Epithelial cell of proximal tubule (primary cell): ENCODE data around the gene GJA5. TPM values are rescaled to one million over a fixed set of nuclear protein-coding genes. Genes with fewer than 3 reads are reported as not detected.

Experiments used
- DNase-seq: peaks from one replicate; pipeline ENCODE4 v3.0.0-alpha.2; 2011; ENCODE audit warnings: low read depth
- H3K4me3 ChIP-seq: 2 replicates; pipeline ENCODE4 v1.5.1; 2011; ENCODE audit warnings: low read depth, mild to moderate bottlenecking, low read length
- total RNA-seq: library from RNA; depleted of rRNA; stranded (reverse); fragments of >200 nt; gene quantifications from 2 replicates; pipeline ENCODE4 v1.2.3, GENCODE V29; 2015
- TF ChIP-seq, protein P1 (sequence below): conservative IDR thresholded peaks from 2 replicates; pipeline ENCODE4 v1.5.1; 2012; ENCODE audit warnings: low read depth, mild to moderate bottlenecking, low read length

The GJA5 gene
- total RNA-seq, 1 donor from 2014 or later = 1.2 TPM

DNA sequence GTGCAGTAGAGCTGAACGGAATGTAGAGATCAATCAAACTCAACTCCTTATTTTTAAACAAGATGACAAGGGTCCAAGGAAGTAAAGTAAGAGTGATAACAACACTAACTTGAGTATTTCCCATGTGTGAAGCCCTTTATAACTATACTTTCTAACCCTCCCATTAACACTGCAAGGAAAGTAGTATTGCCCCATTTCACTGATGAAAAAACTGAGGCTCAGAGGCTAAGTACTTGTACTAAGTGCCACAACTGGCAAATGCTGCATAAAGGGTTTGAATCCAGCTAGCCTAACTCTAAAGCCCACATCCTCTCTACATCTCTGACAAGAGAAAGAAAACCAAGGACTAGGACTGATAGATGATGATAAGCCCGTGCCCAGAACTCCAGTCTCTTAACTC, 8.2 kb upstream of the GJA5 start:
- no peak overlapping the region for H3K4me3 ChIP-seq
- DNase-seq = no peak
- TF ChIP-seq, protein P1, sequence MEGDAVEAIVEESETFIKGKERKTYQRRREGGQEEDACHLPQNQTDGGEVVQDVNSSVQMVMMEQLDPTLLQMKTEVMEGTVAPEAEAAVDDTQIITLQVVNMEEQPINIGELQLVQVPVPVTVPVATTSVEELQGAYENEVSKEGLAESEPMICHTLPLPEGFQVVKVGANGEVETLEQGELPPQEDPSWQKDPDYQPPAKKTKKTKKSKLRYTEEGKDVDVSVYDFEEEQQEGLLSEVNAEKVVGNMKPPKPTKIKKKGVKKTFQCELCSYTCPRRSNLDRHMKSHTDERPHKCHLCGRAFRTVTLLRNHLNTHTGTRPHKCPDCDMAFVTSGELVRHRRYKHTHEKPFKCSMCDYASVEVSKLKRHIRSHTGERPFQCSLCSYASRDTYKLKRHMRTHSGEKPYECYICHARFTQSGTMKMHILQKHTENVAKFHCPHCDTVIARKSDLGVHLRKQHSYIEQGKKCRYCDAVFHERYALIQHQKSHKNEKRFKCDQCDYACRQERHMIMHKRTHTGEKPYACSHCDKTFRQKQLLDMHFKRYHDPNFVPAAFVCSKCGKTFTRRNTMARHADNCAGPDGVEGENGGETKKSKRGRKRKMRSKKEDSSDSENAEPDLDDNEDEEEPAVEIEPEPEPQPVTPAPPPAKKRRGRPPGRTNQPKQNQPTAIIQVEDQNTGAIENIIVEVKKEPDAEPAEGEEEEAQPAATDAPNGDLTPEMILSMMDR = no peak

DNA sequence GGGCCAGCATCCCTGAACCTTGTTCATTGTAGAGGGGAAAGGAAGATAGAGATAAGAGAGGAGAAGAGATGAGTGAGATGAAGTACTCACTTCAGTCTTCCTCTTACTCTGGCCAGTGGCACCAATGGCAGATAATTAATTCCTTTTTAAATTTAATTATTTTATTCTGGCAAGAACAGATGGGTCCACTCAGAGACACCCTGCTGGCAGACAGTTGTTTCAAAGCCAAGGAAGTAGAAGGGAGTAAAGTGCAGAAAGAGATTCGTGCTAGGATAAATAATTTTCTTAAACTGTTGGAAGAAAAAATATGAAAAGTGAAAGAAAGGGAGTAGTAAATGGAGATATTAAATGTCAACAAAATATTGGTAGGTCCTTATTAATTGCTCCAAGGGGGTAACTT, 7.7 kb upstream of the GJA5 start:
- DNase-seq = no peak
- H3K4me3 ChIP-seq = no peak overlapping the region
- TF ChIP-seq, protein P1 = no peak

DNA sequence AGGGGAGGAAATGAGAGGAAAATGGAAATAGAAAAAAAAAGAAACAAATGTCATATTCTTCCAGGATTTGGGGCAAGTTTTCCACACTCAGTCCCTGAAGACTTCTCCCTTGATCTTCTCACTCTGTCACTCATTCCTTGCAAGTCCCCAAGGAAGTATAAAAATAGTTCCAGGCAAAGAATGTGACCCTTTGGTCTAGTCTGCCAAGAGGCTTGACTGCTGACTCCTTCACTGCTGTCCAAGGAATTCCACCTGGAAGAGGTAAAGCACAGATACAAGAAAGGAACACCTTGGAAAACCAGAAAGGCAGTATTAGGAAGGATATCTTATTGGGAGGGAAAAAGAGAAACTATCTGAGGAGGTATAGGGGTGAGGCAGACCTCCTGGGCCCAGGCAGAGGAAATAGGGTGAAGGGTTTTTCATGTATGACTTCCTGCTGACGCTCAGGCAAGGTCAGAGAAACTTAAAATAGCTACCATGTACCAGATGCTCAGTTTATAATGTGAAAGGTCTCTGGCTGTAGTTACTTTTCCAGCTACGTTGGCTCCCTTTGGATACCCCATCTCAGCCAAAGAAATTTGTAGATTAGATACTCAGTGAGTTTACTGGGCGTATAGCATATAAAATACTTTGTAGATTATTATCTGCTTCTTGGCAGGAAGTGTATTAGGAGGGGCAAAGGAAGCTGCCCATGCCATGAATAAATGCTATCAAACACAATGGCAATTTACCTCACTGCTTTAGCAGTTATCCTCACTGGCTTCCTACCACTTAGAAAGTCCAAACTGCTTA, 2.0 kb upstream of the GJA5 start:
- TF ChIP-seq, protein P1 = no peak
- DNase-seq = no peak
- no peak overlapping the region for H3K4me3 ChIP-seq

DNA sequence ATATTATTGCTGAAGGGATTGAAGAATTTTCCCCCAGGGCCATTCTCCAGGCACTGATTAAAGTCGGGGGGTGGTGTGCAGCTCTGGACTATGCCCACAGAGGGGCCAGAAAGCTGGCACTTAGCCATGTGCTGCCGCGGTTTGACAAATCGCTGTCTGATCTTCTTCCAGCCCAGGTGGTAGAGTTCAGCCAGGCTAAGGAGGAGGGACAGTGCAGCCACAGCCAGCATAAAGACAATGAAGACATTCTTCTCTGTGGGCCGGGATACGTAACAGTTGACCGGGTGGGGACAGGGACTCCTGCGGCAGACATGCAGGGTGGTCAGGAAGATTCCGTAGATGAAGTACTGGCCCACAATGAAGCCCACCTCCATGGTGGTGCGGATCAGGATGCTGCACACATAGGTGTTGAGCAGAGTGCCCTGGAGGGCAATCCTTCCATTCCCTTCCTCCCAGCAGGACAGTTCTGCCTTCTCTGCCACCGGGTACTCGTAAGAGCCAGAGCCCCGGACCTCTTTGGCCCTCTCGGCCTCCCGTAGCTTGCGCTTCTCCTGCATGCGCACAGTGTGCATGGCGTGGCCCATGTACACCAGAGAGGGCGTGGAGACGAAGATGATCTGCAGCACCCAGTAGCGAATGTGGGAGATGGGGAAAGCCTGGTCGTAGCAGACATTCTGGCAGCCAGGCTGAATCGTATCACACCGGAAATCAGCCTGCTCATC, 1.9 kb downstream of the GJA5 start:
- TF ChIP-seq, protein P1 = no peak
- DNase-seq = no peak
- H3K4me3 ChIP-seq = no peak overlapping the region

DNA sequence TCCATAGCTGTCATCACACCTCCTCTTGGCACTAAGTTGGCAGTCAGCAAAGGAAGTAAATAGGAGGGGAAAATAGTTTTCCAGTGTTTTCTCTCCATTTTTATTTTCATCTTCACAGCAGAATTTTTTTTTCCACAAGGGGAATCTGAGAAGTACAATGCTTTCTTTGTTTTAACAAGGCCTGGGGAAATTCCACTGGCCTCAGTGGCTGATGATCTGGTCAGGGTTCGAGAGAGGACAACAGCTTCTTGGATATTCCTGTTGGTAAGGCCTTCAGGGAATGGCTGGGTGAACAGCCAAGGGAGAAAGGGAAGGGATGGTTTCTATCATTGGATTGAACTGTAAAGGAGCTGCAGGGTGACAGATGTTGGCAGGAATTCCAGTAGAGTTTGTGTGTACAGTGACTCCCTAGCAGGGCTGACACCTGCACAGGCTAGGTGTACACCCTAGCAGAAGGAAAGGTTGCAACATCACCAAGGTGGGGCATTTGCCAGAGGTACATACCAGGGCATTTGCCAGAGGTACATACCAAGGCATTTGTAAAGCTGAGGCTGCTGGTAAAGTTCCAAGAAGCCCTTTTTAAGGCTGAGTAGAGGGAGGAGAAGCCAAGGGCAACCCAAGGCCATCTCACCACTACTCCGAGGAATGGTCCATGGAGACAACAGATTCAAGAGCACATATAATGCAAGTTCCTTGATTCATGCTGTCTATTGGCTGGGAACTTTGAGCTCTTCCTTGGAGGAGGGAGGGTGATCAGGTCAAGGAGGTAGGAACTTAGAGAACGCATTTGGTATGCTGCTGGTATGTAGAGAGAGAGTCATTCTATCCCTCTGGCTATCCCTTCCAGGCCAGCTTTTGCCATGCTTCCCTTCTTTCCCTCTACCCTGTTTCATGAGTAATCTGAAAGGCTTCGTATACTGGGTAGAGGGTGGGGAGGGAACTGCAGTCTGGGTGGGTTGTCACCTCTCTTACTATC, 3.1 kb downstream of the GJA5 start:
- no peak overlapping the region for H3K4me3 ChIP-seq
- DNase-seq = no peak
- TF ChIP-seq, protein P1 = no peak

DNA sequence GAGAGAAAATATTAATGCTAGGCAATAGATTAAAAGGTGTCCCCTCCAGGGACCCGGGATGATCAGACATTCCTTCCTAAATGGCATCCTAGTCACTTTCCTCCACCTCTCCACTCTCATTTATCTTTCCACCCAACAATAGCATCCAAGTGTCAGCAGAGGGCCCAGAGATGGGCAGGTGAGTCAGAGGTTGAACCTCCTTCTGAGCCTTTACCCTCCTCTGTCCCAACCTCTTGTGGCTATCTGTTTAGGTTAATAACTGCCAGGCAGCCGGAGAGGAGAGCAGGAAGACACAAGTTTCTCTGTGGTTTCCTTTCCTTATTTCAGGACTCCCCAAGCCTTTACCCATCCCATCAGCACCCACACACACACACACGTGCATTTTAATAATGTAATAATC, 4.1 kb downstream of the GJA5 start:
- no peak for DNase-seq
- H3K4me3 ChIP-seq = no peak overlapping the region
- TF ChIP-seq, protein P1 = no peak
